Measurements from ENCODE around the gene GCSH. TPM values are rescaled to one million over a fixed set of nuclear protein-coding genes. Genes with fewer than 3 reads are reported as not detected.

Gene GCSH
- total RNA-seq, 1 experiment from 2014 or later: 51.7 TPM

GRCh38 chr16:81136390-81137335, 40.5 kb upstream of the GCSH start:
- no peak overlapping the region for H2AFZ ChIP-seq
- no peak for DNase-seq
- no TSS peak for BruUV-seq (replicated peaks)

GRCh38 chr16:81130126-81130525, 33.9 kb upstream of the GCSH start:
- Histone ChIP-seq H3K79me2 (ENCODE audit: low read depth) (no peaks in the 10 kb centered on the region), H3K4me2 (no peak overlapping the region), H3K9me2 (ENCODE audit: insufficient read depth) (no peaks in the 10 kb centered on the region), H3K36me3 (ENCODE audit: low read depth) (no peaks in the 10 kb centered on the region), H3K4me3 (no peak overlapping the region), H3K4me1 (replicated peaks; ENCODE audit: insufficient read depth) (peaks cover 16% of the 10 kb centered on the region), H4K20me1 (ENCODE audit: insufficient read depth) (no peaks in the 10 kb centered on the region), H3F3A (ENCODE audit: insufficient read depth, low read depth) (peaks cover 15% of the 10 kb centered on the region), H3K9me3 (ENCODE audit: insufficient read depth, low read depth) (no peaks in the 10 kb centered on the region), H2AFZ (no peak overlapping the region), H3K27ac (no peak overlapping the region), H3K27me3 (ENCODE audit: insufficient read depth, low read depth) (no peaks in the 10 kb centered on the region)
- no TSS peak for BruUV-seq (replicated peaks)
- intact Hi-C loops (cut with micrococcal nuclease; ENCODE audit: unreplicated experiment): no loop called here
- CTCF ChIA-PET: interaction anchor here (0.5 kb wide), 1 partner anchor 301 kb away, joined by 6 read pairs; no protein-coding TSS in a partner anchor
- POLR2A ChIA-PET (ENCODE audit: unreplicated experiment): no interaction called here
- TF ChIP-seq CTCF (conservative IDR thresholded peaks at IDR 0.05) (no peak), EZH2 (IDR thresholded peaks at IDR 0.05; ENCODE audit: low read depth) (no peak)
- no peak for DNase-seq

More at GRCh38 chr16:81136390-81137335, 40.5 kb upstream of the GCSH start:
- TF ChIP-seq CTCF (conservative IDR thresholded peaks at IDR 0.05): no peak
- no peak for TF ChIP-seq EZH2 (IDR thresholded peaks at IDR 0.05; ENCODE audit: low read depth)
- Histone ChIP-seq H3K79me2 (ENCODE audit: low read depth) (no peaks in the 10 kb centered on the region), H3K9me2 (ENCODE audit: insufficient read depth) (no peaks in the 10 kb centered on the region), H3K4me2 (no peak overlapping the region), H4K20me1 (ENCODE audit: insufficient read depth) (no peaks in the 10 kb centered on the region), H3F3A (ENCODE audit: insufficient read depth, low read depth) (peaks cover 5% of the 10 kb centered on the region), H3K9me3 (ENCODE audit: insufficient read depth, low read depth) (no peaks in the 10 kb centered on the region), H3K4me1 (replicated peaks; ENCODE audit: insufficient read depth) (peaks cover 29% of the 10 kb centered on the region), H3K27ac (no peak overlapping the region), H3K4me3 (no peak overlapping the region), H3K36me3 (ENCODE audit: low read depth) (no peaks in the 10 kb centered on the region), H3K27me3 (ENCODE audit: insufficient read depth, low read depth) (no peaks in the 10 kb centered on the region)
- ChIA-PET CTCF (no interaction called here), POLR2A (ENCODE audit: unreplicated experiment) (no interaction called here)
- intact Hi-C loops (cut with micrococcal nuclease; ENCODE audit: unreplicated experiment): no loop called here

DNA sequence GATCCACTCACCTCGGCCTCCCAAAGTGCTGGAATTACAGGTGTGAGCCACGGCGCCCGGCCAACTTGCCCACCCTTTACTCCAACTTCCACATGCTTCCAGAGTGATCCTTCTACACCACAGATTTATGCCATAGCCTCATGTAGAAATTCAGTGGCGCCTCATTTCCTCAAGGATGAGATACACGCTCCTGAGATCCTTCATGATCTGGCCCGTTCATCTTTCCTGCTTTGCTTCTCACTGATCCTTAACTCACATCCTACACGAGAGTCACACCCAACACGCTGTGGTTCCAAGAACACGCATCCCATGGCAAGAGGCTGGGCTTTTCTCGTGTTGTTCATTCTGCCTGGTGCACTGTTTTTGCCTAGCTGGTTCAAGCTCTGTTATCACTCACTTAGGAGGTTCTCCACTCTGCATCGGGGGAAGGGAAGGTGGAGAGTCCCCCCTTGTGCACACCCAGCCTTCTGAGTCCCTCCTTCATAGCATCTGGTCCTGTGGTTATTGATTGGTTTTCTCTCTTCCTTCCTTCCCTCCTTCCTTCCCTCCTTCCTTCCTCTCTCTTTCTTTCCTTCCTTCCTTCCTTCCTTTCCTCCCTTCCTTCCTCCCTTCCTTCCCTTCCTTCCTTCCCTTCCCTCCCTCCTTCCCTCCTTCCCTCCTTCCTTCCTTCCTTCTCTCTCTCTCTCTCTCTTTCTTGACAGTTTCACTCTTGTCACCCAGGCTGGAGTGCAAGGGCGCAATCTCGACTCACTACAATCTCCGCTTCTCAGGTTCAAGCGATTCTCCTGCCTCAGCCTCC, 32.7 kb upstream of the GCSH start:
- TF ChIP-seq EZH2 (IDR thresholded peaks at IDR 0.05; ENCODE audit: low read depth): no peak
- Histone ChIP-seq H3F3A (ENCODE audit: insufficient read depth, low read depth) (peaks cover 15% of the 10 kb centered on the region), H3K4me1 (replicated peaks; ENCODE audit: insufficient read depth) (peaks cover 16% of the 10 kb centered on the region), H2AFZ (no peak overlapping the region), H3K9me3 (ENCODE audit: insufficient read depth, low read depth) (no peaks in the 10 kb centered on the region), H3K9me2 (ENCODE audit: insufficient read depth) (no peaks in the 10 kb centered on the region), H3K79me2 (ENCODE audit: low read depth) (no peaks in the 10 kb centered on the region), H3K36me3 (ENCODE audit: low read depth) (no peaks in the 10 kb centered on the region), H3K4me2 (no peak overlapping the region), H4K20me1 (ENCODE audit: insufficient read depth) (no peaks in the 10 kb centered on the region), H3K4me3 (no peak overlapping the region), H3K27me3 (ENCODE audit: insufficient read depth, low read depth) (no peaks in the 10 kb centered on the region), H3K27ac (no peak overlapping the region)
- ChIA-PET CTCF (no interaction called here), POLR2A (ENCODE audit: unreplicated experiment) (no interaction called here)
- BruUV-seq (replicated peaks): no TSS peak
- intact Hi-C loops (cut with micrococcal nuclease; ENCODE audit: unreplicated experiment): no loop called here
- no peak for DNase-seq
